ENCODE results near the gene PLEKHA4.

- no peak for TF ChIP-seq POLR2A (IDR thresholded peaks at IDR 0.05)
- TF ChIP-seq, protein P1, sequence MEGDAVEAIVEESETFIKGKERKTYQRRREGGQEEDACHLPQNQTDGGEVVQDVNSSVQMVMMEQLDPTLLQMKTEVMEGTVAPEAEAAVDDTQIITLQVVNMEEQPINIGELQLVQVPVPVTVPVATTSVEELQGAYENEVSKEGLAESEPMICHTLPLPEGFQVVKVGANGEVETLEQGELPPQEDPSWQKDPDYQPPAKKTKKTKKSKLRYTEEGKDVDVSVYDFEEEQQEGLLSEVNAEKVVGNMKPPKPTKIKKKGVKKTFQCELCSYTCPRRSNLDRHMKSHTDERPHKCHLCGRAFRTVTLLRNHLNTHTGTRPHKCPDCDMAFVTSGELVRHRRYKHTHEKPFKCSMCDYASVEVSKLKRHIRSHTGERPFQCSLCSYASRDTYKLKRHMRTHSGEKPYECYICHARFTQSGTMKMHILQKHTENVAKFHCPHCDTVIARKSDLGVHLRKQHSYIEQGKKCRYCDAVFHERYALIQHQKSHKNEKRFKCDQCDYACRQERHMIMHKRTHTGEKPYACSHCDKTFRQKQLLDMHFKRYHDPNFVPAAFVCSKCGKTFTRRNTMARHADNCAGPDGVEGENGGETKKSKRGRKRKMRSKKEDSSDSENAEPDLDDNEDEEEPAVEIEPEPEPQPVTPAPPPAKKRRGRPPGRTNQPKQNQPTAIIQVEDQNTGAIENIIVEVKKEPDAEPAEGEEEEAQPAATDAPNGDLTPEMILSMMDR (IDR thresholded peaks at IDR 0.05): no peak
- no peak for TF ChIP-seq EP300 (IDR thresholded peaks at IDR 0.05; ENCODE audit: low read depth)
- TF ChIP-seq POLR2AphosphoS5 (IDR thresholded peaks at IDR 0.05): no peak
Observed at GRCh38 chr19:48896191-48896720, 27.8 kb upstream of the PLEKHA4 start.

All from transverse colon (tissue), 4 donors.